Fibroblast of skin of left quadriceps (primary cell): ENCODE measurements around the gene DCLRE1C.
"Not testable (repeated sequence)": the region's sequence is repeated elsewhere in the genome, so short reads cannot be mapped to it uniquely, and the experiment has no call there.

ENCODE experiments used
- DNase-seq, 2 experiments: peaks; one replicate each; pipeline ENCODE4 v3.0.0-alpha.2; 2013; ENCODE audit warnings: low read depth in 2 of 2

DCLRE1C gene

GRCh38 chr10:14884082-14884481, 69.8 kb downstream of the DCLRE1C start:
- DNase-seq: no peak

- DNase-seq: no peak
These were observed 73.7 kb downstream of the DCLRE1C start for GRCh38 chr10:14880229-14880628.

GRCh38 chr10:14879928-14880193, 74.0 kb downstream of the DCLRE1C start:
- no peak for DNase-seq

- no peak for DNase-seq
These were observed 74.6 kb downstream of the DCLRE1C start for GRCh38 chr10:14879124-14879927.

- peak; percentile 89 to 90 for DNase-seq
These were observed 75.4 kb downstream of the DCLRE1C start, which contains the start of gene SUV39H2 for GRCh38 chr10:14878266-14879123. Gene SUV39H2, plus strand, starts transcription at chr10:14878866. Its CDS starts 23 bp downstream, at chr10:14878889.

GRCh38 chr10:14876764-14877163, 77.1 kb downstream of the DCLRE1C start:
- DNase-seq: no peak

- no peak for DNase-seq
These were observed 78.0 kb downstream of the DCLRE1C start for GRCh38 chr10:14875941-14876340.

GRCh38 chr10:14873090-14873760, 80.7 kb downstream of the DCLRE1C start:
- peak; percentile 23 to 28 for DNase-seq

GRCh38 chr10:14864871-14865270, 89.0 kb downstream of the DCLRE1C start:
- not testable (repeated sequence) for DNase-seq

GRCh38 chr10:14864466-14864865, 89.4 kb downstream of the DCLRE1C start:
- DNase-seq: not testable (repeated sequence)

GRCh38 chr10:14860791-14861190, 93.1 kb downstream of the DCLRE1C start:
- no peak for DNase-seq

GRCh38 chr10:14859775-14860174, 94.1 kb downstream of the DCLRE1C start:
- no peak for DNase-seq

- DNase-seq: no peak
These were observed 94.9 kb downstream of the DCLRE1C start for GRCh38 chr10:14859043-14859442.

- DNase-seq: no peak
These were observed 95.4 kb downstream of the DCLRE1C start for GRCh38 chr10:14858338-14858960.

GRCh38 chr10:14855453-14855852, 98.4 kb downstream of the DCLRE1C start:
- no peak for DNase-seq

GRCh38 chr10:14852236-14852635, 101.7 kb downstream of the DCLRE1C start:
- no peak for DNase-seq
